GM12878 (cell line): ENCODE data around the gene GAL.

ENCODE experiments used
- CHD4 ChIP-seq: fragments of 200-600 bp; sonication (generic); IDR thresholded peaks from 2 replicates; pipeline ENCODE4 v1.6.1; 2016; ENCODE audit warnings: mild to moderate bottlenecking
- E4F1 ChIP-seq: fragments of 450-650 bp; IDR thresholded peaks from 2 replicates; pipeline ENCODE4 v1.6.1; 2018; ENCODE audit warnings: borderline replicate concordance, mild to moderate bottlenecking; ENCODE audit not compliant: partially characterized antibody
- IKZF2 ChIP-seq, 2 experiments: fragments of 450-650 bp; IDR thresholded peaks; 2 replicates each; pipeline ENCODE4 v1.6.1; 2017; ENCODE audit warnings: mild to moderate bottlenecking in 2 of 2, moderate library complexity in 2 of 2
- MAX ChIP-seq: IDR thresholded peaks from 2 replicates; pipeline ENCODE4 v1.6.1; 2012; ENCODE audit warnings: low read depth, low read length, improper control_type of control experiment
- MXI1 ChIP-seq: fragments of 150-350 bp; IDR thresholded peaks from 2 replicates; pipeline ENCODE4 v1.6.1; 2011; ENCODE audit warnings: low read depth, mild to moderate bottlenecking, inconsistent platforms, low read length, improper control_type of control experiment
- NFYB ChIP-seq: IDR thresholded peaks from 2 replicates; pipeline ENCODE4 v1.6.1; 2011; ENCODE audit warnings: low read depth, mild to moderate bottlenecking, low read length, improper control_type of control experiment, moderate library complexity; ENCODE audit not compliant: insufficient read depth
- RCOR1 ChIP-seq: conservative IDR thresholded peaks from 2 replicates; pipeline ENCODE4 v1.6.1; 2012; ENCODE audit warnings: low read depth, low read length, improper control_type of control experiment
- SREBF2 ChIP-seq: IDR thresholded peaks from 2 replicates; pipeline ENCODE4 v1.6.1; 2012; ENCODE audit warnings: mild to moderate bottlenecking, low read length
- USF2 ChIP-seq: IDR thresholded peaks from 2 replicates; pipeline ENCODE4 v1.6.1; 2011; ENCODE audit warnings: low read depth, low read length, improper control_type of control experiment, borderline replicate concordance
- YY1 ChIP-seq: IDR thresholded peaks from 2 replicates; pipeline ENCODE4 v1.6.1; 2011; ENCODE audit warnings: low read depth, mild to moderate bottlenecking, low read length
- ZNF207 ChIP-seq: fragments of 450-650 bp; IDR thresholded peaks from 2 replicates; pipeline ENCODE4 v1.6.1; 2014; ENCODE audit warnings: antibody characterized with exemption, mild to moderate bottlenecking, borderline replicate concordance
- TF ChIP-seq, protein P1 (sequence below): fragments of 450-650 bp; conservative IDR thresholded peaks from 2 replicates; pipeline ENCODE4 v1.6.1; 2017; ENCODE audit warnings: mild to moderate bottlenecking, moderate library complexity

DNA sequence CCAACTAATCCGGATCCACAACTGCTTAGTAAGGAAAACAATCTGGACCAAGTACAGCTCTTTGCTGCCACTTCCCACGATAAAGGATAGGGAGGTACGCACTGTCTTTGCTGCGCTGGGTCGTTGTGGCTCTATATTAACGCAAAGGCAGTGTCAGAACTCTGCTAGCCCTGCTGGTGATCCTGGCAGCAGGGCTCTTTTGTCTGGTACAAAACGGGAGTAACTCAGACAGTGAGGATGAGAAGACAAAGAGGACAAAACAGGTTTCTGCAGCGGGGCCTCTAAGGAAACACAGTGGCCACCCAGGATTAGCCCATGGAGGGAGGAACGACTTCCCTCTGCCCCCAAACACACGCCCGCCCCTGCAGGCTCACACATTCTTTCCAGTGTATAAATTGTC lies 26.1 kb downstream of the GAL start:
- TF ChIP-seq, protein P1, sequence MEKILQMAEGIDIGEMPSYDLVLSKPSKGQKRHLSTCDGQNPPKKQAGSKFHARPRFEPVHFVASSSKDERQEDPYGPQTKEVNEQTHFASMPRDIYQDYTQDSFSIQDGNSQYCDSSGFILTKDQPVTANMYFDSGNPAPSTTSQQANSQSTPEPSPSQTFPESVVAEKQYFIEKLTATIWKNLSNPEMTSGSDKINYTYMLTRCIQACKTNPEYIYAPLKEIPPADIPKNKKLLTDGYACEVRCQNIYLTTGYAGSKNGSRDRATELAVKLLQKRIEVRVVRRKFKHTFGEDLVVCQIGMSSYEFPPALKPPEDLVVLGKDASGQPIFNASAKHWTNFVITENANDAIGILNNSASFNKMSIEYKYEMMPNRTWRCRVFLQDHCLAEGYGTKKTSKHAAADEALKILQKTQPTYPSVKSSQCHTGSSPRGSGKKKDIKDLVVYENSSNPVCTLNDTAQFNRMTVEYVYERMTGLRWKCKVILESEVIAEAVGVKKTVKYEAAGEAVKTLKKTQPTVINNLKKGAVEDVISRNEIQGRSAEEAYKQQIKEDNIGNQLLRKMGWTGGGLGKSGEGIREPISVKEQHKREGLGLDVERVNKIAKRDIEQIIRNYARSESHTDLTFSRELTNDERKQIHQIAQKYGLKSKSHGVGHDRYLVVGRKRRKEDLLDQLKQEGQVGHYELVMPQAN: no peak
- TF ChIP-seq ZNF207: no peak
- TF ChIP-seq IKZF2 (IDR thresholded peaks at IDR 0.05): no peak
- no peak for TF ChIP-seq MXI1
- no peak for TF ChIP-seq NFYB
- TF ChIP-seq MAX: no peak
- TF ChIP-seq CHD4: no peak
- no peak for TF ChIP-seq RCOR1
- TF ChIP-seq USF2: no peak
- TF ChIP-seq SREBF2: no peak
- TF ChIP-seq E4F1: no peak
- no peak for TF ChIP-seq YY1
